OCI-LY7 (cell line): Measurements from ENCODE around the gene HDAC4. TPM values are rescaled to one million over a fixed set of nuclear protein-coding genes. Genes with fewer than 3 reads are reported as not detected.
"Not testable (repeated sequence)": the region's sequence is repeated elsewhere in the genome, so short reads cannot be mapped to it uniquely, and the experiment has no call there.

Source experiments
- BruUV-seq: library from RNA; stranded (reverse); fragments of 400-500 nt; replicated peaks from 2 replicates; lab custom pipeline; 2021; lab: Mats Ljungman, UMichigan
- CTCF ChIA-PET: fragments of 300-600 bp; sonication (Branson Sonifier 250); formaldehyde crosslinking; loops from one replicate; lab custom pipeline; 2022; ENCODE audit warnings: antibody characterized with exemption; ENCODE audit not compliant: unreplicated experiment; lab: Charles Lee
- POLR2A ChIA-PET: fragments of 300-600 bp; sonication (Branson Sonifier 250); formaldehyde crosslinking; loops from one replicate; lab custom pipeline; 2022; ENCODE audit warnings: antibody characterized with exemption; lab: Charles Lee
- DNase-seq: peaks from one replicate; pipeline ENCODE4 v3.0.0-alpha.2; 2015; ENCODE audit warnings: low spot score
- H2AFZ ChIP-seq: fragments of 200-600 bp; sonication (generic), shearing (Covaris generic); 2 replicates; pipeline ENCODE4 v1.6.1; 2014; ENCODE audit warnings: mild to moderate bottlenecking, antibody characterized with exemption, low read length, moderate library complexity
- H3K27ac ChIP-seq: fragments of 200-600 bp; sonication (generic); 2 replicates; pipeline ENCODE4 v1.5.1; 2014; ENCODE audit warnings: mixed run types, low read depth, mild to moderate bottlenecking, moderate library complexity, low read length, inconsistent platforms; ENCODE audit not compliant: poor library complexity, severe bottlenecking
- H3K36me3 ChIP-seq: fragments of 200-600 bp; sonication (generic); 2 replicates; pipeline ENCODE4 v1.6.1; 2014; ENCODE audit warnings: mild to moderate bottlenecking, antibody characterized with exemption, low read length, moderate library complexity, mixed read lengths; ENCODE audit not compliant: insufficient read depth
- H3K4me1 ChIP-seq: fragments of 200-600 bp; sonication (generic); 2 replicates; pipeline ENCODE4 v1.5.1; 2014; ENCODE audit warnings: mild to moderate bottlenecking, low read length; ENCODE audit not compliant: insufficient read depth, poor library complexity, severe bottlenecking
- H3K4me2 ChIP-seq: fragments of 200-600 bp; sonication (generic); 2 replicates; pipeline ENCODE4 v1.6.1; 2014; ENCODE audit warnings: mild to moderate bottlenecking, low read length
- H3K4me3 ChIP-seq: fragments of 200-600 bp; sonication (generic); 2 replicates; pipeline ENCODE4 v1.5.1; 2014; ENCODE audit warnings: mild to moderate bottlenecking, low read depth, low read length; ENCODE audit not compliant: poor library complexity, severe bottlenecking
- H3K79me2 ChIP-seq: fragments of 200-600 bp; sonication (generic); 2 replicates; pipeline ENCODE4 v1.6.1; 2016; ENCODE audit warnings: low read depth, mild to moderate bottlenecking, low read length, moderate library complexity, mixed read lengths; ENCODE audit not compliant: insufficient read depth
- H3K9me2 ChIP-seq: fragments of 200-600 bp; sonication (generic); 2 replicates; pipeline ENCODE4 v1.6.1; 2016; ENCODE audit warnings: mild to moderate bottlenecking, low read length, mixed read lengths; ENCODE audit not compliant: insufficient read depth
- H3K9me3 ChIP-seq: fragments of 200-600 bp; sonication (generic); 2 replicates; pipeline ENCODE4 v1.6.1; 2014; ENCODE audit warnings: mild to moderate bottlenecking, mixed run types, low read length, mixed read lengths
- H4K20me1 ChIP-seq: fragments of 200-600 bp; sonication (generic); 2 replicates; pipeline ENCODE4 v1.6.1; 2014; ENCODE audit warnings: mild to moderate bottlenecking, antibody characterized with exemption, low read length, moderate library complexity, mixed read lengths; ENCODE audit not compliant: insufficient read depth
- EZH2phosphoT487 ChIP-seq: fragments of 200-600 bp; sonication (generic); IDR thresholded peaks from 2 replicates; pipeline ENCODE4 v1.6.1; 2018; ENCODE audit warnings: low read depth, borderline replicate concordance, mild to moderate bottlenecking, mixed run types, antibody characterized with exemption, low read length, moderate library complexity, mixed read lengths
- intact Hi-C: fragments of 100-400 bp; cut with micrococcal nuclease; formaldehyde crosslinking; loops from one replicate; pipeline ENCODE4 v1.10.0; 2022; ENCODE audit not compliant: unreplicated experiment
- total RNA-seq, 2 experiments: library from RNA; depleted of rRNA in 1 of 2; stranded (reverse); fragments of >200 nt in 1 of 2; shearing (Covaris generic) in 1 of 2; gene quantifications; 2 replicates each; pipeline ENCODE4 v1.2.3, GENCODE V29; 2014 to 2022
- TF ChIP-seq, protein P1 (sequence below): fragments of 200-600 bp; sonication (generic); conservative IDR thresholded peaks from 2 replicates; pipeline ENCODE4 v1.5.1; 2014; ENCODE audit warnings: mild to moderate bottlenecking, antibody characterized with exemption, low read length, moderate library complexity, mixed read lengths

The HDAC4 gene
- total RNA-seq, 2 experiments from 2014 or later: 10.2 to 20.6 TPM

DNA sequence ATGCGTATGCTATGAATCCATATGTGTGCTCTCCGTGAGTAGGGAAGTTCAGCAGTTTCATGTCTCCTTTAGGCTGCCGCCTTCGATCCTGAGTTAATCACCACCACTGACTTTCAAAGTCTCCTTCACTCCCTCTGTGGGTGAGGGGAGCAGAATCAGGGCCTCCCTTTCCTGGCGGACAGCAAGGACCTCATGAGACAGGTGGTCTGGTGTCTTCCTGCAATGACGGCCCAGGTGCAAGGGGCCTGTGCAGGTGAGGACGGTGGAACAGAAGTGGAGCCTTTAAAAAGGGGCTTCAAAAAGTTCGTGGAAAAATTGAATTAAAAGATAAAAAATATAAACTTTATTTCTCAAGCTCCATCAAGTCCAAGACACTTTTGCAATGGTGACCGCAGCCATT, 330.4 kb downstream of the HDAC4 start:
- Histone ChIP-seq H2AFZ (no peak overlapping the region), H3K4me3 (no peak overlapping the region), H3K4me2 (no peak overlapping the region), H3K36me3 (no peaks in the 10 kb centered on the region), H3K9me2 (no peaks in the 10 kb centered on the region), H3K27ac (no peak overlapping the region), H3K9me3 (no peaks in the 10 kb centered on the region), H3K79me2 (no peaks in the 10 kb centered on the region), H4K20me1 (no peaks in the 10 kb centered on the region), H3K4me1 (no peaks in the 10 kb centered on the region)
- no peak for TF ChIP-seq EZH2phosphoT487
- TF ChIP-seq, protein P1, sequence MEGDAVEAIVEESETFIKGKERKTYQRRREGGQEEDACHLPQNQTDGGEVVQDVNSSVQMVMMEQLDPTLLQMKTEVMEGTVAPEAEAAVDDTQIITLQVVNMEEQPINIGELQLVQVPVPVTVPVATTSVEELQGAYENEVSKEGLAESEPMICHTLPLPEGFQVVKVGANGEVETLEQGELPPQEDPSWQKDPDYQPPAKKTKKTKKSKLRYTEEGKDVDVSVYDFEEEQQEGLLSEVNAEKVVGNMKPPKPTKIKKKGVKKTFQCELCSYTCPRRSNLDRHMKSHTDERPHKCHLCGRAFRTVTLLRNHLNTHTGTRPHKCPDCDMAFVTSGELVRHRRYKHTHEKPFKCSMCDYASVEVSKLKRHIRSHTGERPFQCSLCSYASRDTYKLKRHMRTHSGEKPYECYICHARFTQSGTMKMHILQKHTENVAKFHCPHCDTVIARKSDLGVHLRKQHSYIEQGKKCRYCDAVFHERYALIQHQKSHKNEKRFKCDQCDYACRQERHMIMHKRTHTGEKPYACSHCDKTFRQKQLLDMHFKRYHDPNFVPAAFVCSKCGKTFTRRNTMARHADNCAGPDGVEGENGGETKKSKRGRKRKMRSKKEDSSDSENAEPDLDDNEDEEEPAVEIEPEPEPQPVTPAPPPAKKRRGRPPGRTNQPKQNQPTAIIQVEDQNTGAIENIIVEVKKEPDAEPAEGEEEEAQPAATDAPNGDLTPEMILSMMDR: no peak
- no TSS peak for BruUV-seq
- POLR2A ChIA-PET: no interaction called here
- DNase-seq: no peak
- intact Hi-C loops: no loop called here
- CTCF ChIA-PET: no interaction called here

DNA sequence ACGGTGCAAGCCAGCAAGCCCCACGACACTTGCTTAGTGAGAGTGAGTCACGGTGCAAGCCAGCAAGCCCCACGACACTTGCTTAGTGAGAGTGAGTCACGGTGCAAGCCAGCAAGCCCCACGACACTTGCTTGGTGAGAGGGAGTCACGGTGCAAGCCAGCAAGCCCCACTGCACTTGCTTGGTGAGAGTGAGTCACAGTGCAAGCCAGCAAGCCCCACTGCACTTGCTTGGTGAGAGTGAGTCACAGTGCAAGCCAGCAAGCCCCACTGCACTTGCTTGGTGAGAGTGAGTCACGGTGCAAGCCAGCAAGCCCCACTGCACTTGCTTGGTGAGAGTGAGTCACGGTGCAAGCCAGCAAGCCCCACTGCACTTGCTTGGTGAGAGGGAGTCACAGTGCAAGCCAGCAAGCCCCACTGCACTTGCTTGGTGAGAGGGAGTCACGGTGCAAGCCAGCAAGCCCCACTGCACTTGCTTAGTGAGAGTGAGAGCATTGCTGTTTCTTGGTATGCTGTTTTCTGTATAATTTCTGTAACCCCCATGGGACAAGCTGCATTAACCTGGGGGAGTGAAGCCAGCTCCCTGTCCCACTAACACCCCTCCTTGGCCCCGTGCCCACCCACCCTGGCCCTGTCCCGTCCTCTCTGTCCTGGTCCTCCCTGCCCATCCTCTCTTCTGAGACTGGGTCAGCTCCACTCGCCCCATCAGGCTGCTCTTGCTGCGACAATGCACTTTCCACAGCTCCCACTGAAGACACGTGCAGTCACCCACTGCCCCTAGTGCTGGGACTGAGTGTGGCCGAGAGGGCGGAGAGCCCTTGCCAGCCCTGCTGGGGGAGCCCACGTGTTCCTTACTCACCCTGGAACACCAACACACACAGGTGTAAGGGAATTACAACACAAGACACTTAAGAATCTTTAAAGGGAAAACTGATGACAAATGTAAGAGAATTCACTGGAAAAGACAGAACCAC, 331.2 kb downstream of the HDAC4 start:
- H4K20me1 ChIP-seq, H3K4me1 ChIP-seq, H3K36me3 ChIP-seq, H3K79me2 ChIP-seq, H3K4me3 ChIP-seq, H3K9me2 ChIP-seq, H3K4me2 ChIP-seq, POLR2A ChIA-PET, H2AFZ ChIP-seq, H3K27ac ChIP-seq, H3K9me3 ChIP-seq, BruUV-seq, DNase-seq, CTCF ChIA-PET, intact Hi-C loops: not testable (repeated sequence)

DNA sequence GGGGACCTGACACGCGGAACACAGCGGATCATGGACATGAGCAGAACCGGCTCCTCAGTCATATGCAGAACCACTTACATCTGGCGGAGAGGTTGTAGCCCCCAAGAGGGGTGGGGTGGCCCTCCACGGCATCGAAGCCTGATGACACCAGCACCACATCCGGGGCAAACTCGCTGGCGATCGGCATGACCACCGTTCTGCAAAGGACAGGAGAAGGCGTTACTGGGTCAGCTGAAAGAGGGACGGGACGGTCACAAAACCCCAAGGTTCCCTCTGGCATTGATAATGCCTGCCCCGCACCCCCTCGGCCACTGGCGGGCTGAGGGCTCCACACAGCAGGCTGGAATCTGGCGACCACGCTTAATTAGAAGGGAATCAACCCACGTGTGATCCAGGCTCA, 332.4 kb downstream of the HDAC4 start:
- Histone ChIP-seq H3K27ac (no peak overlapping the region), H2AFZ (no peak overlapping the region), H3K4me1 (no peaks in the 10 kb centered on the region), H4K20me1 (no peaks in the 10 kb centered on the region), H3K4me3 (no peak overlapping the region), H3K9me2 (no peaks in the 10 kb centered on the region), H3K4me2 (no peak overlapping the region), H3K79me2 (no peaks in the 10 kb centered on the region), H3K36me3 (no peaks in the 10 kb centered on the region), H3K9me3 (no peaks in the 10 kb centered on the region)
- intact Hi-C loops: no loop called here
- BruUV-seq: no TSS peak
- ChIA-PET CTCF (no interaction called here), POLR2A (no interaction called here)
- no peak for TF ChIP-seq EZH2phosphoT487
- TF ChIP-seq, protein P1: no peak
- DNase-seq: no peak
